ENCODE results near the gene DUSP22. TPM values are rescaled to one million over a fixed set of nuclear protein-coding genes. Genes with fewer than 3 reads are reported as not detected.

DUSP22 gene
- total and polyA plus RNA-seq, 2 of the 8 experiments (the other 6 are each of a cell fraction or from before 2014, with no cell fraction given): 15.5 to 32.4 TPM

DNA sequence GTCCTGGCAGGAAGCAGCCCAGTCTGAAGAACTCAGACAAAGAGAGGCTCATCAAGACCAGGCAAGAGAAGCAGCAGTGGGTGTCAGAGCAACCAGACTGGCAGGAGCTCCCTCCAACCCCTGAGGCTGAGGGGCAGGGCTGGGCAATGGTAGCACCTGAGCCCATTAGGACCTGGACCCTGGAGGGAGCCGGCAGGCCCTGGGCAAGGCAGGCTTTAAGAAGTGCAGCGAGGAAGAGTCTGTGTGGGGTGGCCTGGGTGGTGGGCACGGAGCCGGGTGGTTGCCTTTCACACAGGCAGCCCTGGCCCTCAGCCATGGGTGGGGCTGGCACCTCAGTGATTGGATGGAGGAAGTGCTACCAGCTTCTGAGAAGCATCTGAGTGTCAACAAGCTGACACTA lies 66.1 kb downstream of the DUSP22 start:
- H4K5ac ChIP-seq (ENCODE audit: insufficient read length, low read depth, low read length): no peak overlapping the region
- H3K9me3 ChIP-seq (ENCODE audit: insufficient read depth in 2 of 2, low read depth in 1 of 2, low read length in 1 of 2): peaks cover 60 to 81% of the 10 kb centered on the region in 2 experiments
- H3K23ac ChIP-seq (ENCODE audit: insufficient read length): no peak overlapping the region
- H3K23me2 ChIP-seq (ENCODE audit: low read depth, low read length): no peaks in the 10 kb centered on the region
- WGBS, 2 experiments (ENCODE audit: extremely low coverage in 1 of 2, insufficient coverage in 1 of 2, insufficient read length in 1 of 2, insufficient replicate concordance in 2 of 2, low coverage in 1 of 2, low lambda C conversion rate in 2 of 2, missing lambda C conversion rate in 1 of 2): 98% methylated on average over 4 of the region's 4 CpGs; no CpG with 5 or more reads in 1 of the 2 experiments
- H2BK15ac ChIP-seq (ENCODE audit: low read length): no peak overlapping the region
- H2AFZ ChIP-seq (ENCODE audit: low read length): no peak overlapping the region
- no peak overlapping the region for H2BK120ac ChIP-seq (replicated peaks; ENCODE audit: low read depth, low read length)
- no peak overlapping the region for H3K4ac ChIP-seq (replicated peaks; ENCODE audit: insufficient read length, low read depth, low read length)
- H3K27ac ChIP-seq (ENCODE audit: low read depth, low read length): no peak overlapping the region
- no peak overlapping the region for H3K4me3 ChIP-seq (ENCODE audit: extremely low read depth in 1 of 4, insufficient read depth in 2 of 4, low read depth in 3 of 4, low read length in 4 of 4)
- no peak overlapping the region for H2BK20ac ChIP-seq (ENCODE audit: low read length)
- no peak overlapping the region for H2BK12ac ChIP-seq (ENCODE audit: low read depth, low read length)
- H3K56ac ChIP-seq (replicated peaks; ENCODE audit: insufficient read length, low read depth, low read length): no peak overlapping the region
- H3K4me2 ChIP-seq (ENCODE audit: insufficient read depth in 1 of 2, low read depth in 2 of 2, low read length in 2 of 2): no peak overlapping the region
- no peak overlapping the region for H3K9ac ChIP-seq (replicated peaks in 1 of 4; ENCODE audit: extremely low read depth in 1 of 4, low read depth in 3 of 4, low read length in 3 of 4)
- no peak overlapping the region for H4K8ac ChIP-seq (ENCODE audit: extremely low read depth, insufficient read depth, low read length)
- H3K36me3 ChIP-seq (ENCODE audit: control insufficient read depth in 2 of 4, insufficient read depth in 4 of 4, low read length in 3 of 4): no peaks in the 10 kb centered on the region; a peak in 1 of 8 replicates
- H4K91ac ChIP-seq (replicated peaks; ENCODE audit: insufficient read length, low read length): no peak overlapping the region
- H3K27me3 ChIP-seq (replicated peaks in 1 of 4; ENCODE audit: control insufficient read depth in 3 of 4, extremely low read depth in 1 of 4, insufficient read depth in 3 of 4, low read length in 3 of 4): no peaks in the 10 kb centered on the region
- H3K4me1 ChIP-seq (replicated peaks in 1 of 4; ENCODE audit: control insufficient read depth in 3 of 4, insufficient read depth in 4 of 4, low read length in 3 of 4): no peaks in the 10 kb centered on the region
- H2BK5ac ChIP-seq (ENCODE audit: low read depth, low read length): no peak overlapping the region
- POLR2A ChIA-PET (ENCODE audit: partially characterized antibody): no interaction called here
- H3K79me2 ChIP-seq (ENCODE audit: control insufficient read depth in 1 of 2, insufficient read depth in 2 of 2, low read length in 2 of 2): no peaks in the 10 kb centered on the region
- DNase-seq (ENCODE audit: low read depth in 1 of 2, low spot score in 2 of 2) (no peak), FAIRE-seq (no peak)
- H3K79me1 ChIP-seq (ENCODE audit: low read depth, low read length): no peaks in the 10 kb centered on the region
- H2AK5ac ChIP-seq (ENCODE audit: low read depth, low read length): no peak overlapping the region
- CTCF ChIA-PET (ENCODE audit: partially characterized antibody): interaction anchor here (1.1 to 1.4 kb wide), 2 partner anchors 8 to 169 kb away, joined by 3 read pairs; no protein-coding TSS in a partner anchor
- H3K18ac ChIP-seq (ENCODE audit: extremely low read depth, low read length): no peak overlapping the region
- TF ChIP-seq SP1 (IDR thresholded peaks at IDR 0.05; ENCODE audit: low read depth, low read length) (no peak), TEAD4 (IDR thresholded peaks at IDR 0.05; ENCODE audit: low read depth, low read length) (no peak), CREB1 (IDR thresholded peaks at IDR 0.05) (no peak), TAF1 (IDR thresholded peaks at IDR 0.05; ENCODE audit: low read depth, low read length) (no peak), BACH1 (IDR thresholded peaks at IDR 0.05; ENCODE audit: low read length) (no peak), ZNF274 (IDR thresholded peaks at IDR 0.05; ENCODE audit: borderline replicate concordance, extremely low read depth, low read length) (no peak), YY1 (IDR thresholded peaks at IDR 0.05; ENCODE audit: low read depth, low read length) (no peak), RNF2 (IDR thresholded peaks at IDR 0.05; ENCODE audit: borderline replicate concordance, low read depth, low read length, missing control alignments, poor library complexity, severe bottlenecking) (no peak), HDAC6 (IDR thresholded peaks at IDR 0.05; ENCODE audit: low read depth, low read length) (no peak), SAP30 (IDR thresholded peaks at IDR 0.05; ENCODE audit: insufficient read depth, insufficient replicate concordance, low read length) (no peak)
- TF ChIP-seq, protein P1, sequence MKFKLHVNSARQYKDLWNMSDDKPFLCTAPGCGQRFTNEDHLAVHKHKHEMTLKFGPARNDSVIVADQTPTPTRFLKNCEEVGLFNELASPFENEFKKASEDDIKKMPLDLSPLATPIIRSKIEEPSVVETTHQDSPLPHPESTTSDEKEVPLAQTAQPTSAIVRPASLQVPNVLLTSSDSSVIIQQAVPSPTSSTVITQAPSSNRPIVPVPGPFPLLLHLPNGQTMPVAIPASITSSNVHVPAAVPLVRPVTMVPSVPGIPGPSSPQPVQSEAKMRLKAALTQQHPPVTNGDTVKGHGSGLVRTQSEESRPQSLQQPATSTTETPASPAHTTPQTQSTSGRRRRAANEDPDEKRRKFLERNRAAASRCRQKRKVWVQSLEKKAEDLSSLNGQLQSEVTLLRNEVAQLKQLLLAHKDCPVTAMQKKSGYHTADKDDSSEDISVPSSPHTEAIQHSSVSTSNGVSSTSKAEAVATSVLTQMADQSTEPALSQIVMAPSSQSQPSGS (IDR thresholded peaks at IDR 0.05; ENCODE audit: low read length): no peak
- H3K14ac ChIP-seq (ENCODE audit: insufficient read length): no peak overlapping the region
- H4K20me1 ChIP-seq (replicated peaks in 1 of 2; ENCODE audit: control insufficient read depth in 1 of 2, insufficient read depth in 2 of 2, low read length in 2 of 2): no peaks in the 10 kb centered on the region
